Central memory CD8-positive, alpha-beta T cell (primary cell): ENCODE measurements around the gene THAP10.

ENCODE experiments used
- ATAC-seq: fragments of 150-1000 bp; cut with Tn5 transposase; replicated peaks from 2 replicates; pipeline ENCODE4 v1.10.0; 2022; ENCODE audit warnings: mild to moderate bottlenecking, moderate FRiP score, moderate number of reproducible peaks; ENCODE audit not compliant: poor library complexity, severe bottlenecking; ENCODE audit errors: extremely low read depth
- DNase-seq, 2 donors: peaks; one replicate each; pipeline ENCODE4 v3.0.0; 2021; ENCODE audit warnings: low spot score in 2 of 2
- H3K27ac Mint-ChIP-seq: one replicate; pipeline ENCODE4 v1.8.0; 2022; ENCODE audit warnings: low read depth, mild to moderate bottlenecking, moderate library complexity, mixed read lengths
- H3K27me3 Mint-ChIP-seq: one replicate; pipeline ENCODE4 v1.8.0; 2022; ENCODE audit warnings: mixed read lengths
- H3K36me3 Mint-ChIP-seq: one replicate; pipeline ENCODE4 v1.8.0; 2022; ENCODE audit warnings: mild to moderate bottlenecking, moderate library complexity, mixed read lengths; ENCODE audit not compliant: insufficient read depth
- H3K4me1 Mint-ChIP-seq: one replicate; pipeline ENCODE4 v1.8.0; 2022; ENCODE audit warnings: mixed read lengths
- H3K4me3 Mint-ChIP-seq: one replicate; pipeline ENCODE4 v1.8.0; 2022; ENCODE audit warnings: mild to moderate bottlenecking, moderate library complexity, mixed read lengths
- H3K9me3 Mint-ChIP-seq: one replicate; pipeline ENCODE4 v1.8.0; 2022; ENCODE audit warnings: mixed read lengths

Gene THAP10

GRCh38 chr15:70835415-70835814 lies 56.8 kb downstream of the THAP10 start:
- H3K4me3 Mint-ChIP-seq: no peak overlapping the region
- H3K27ac Mint-ChIP-seq: no peak overlapping the region
- H3K9me3 Mint-ChIP-seq: no peaks in the 10 kb centered on the region
- H3K4me1 Mint-ChIP-seq: no peaks in the 10 kb centered on the region
- ATAC-seq (no peak), DNase-seq (no peak)
- H3K27me3 Mint-ChIP-seq: peaks cover 9% of the 10 kb centered on the region
- H3K36me3 Mint-ChIP-seq: no peaks in the 10 kb centered on the region

GRCh38 chr15:70834999-70835398 lies 57.2 kb downstream of the THAP10 start:
- DNase-seq (no peak), ATAC-seq (no peak)
- H3K27me3 Mint-ChIP-seq: peaks cover 9% of the 10 kb centered on the region
- no peak overlapping the region for H3K4me3 Mint-ChIP-seq
- H3K9me3 Mint-ChIP-seq: no peaks in the 10 kb centered on the region
- H3K4me1 Mint-ChIP-seq: no peaks in the 10 kb centered on the region
- H3K27ac Mint-ChIP-seq: no peak overlapping the region
- H3K36me3 Mint-ChIP-seq: no peaks in the 10 kb centered on the region

- DNase-seq: no peak
- H3K4me3 Mint-ChIP-seq: no peak overlapping the region
These were observed 58.1 kb downstream of the THAP10 start for GRCh38 chr15:70833861-70834765.

GRCh38 chr15:70833422-70833821 lies 58.8 kb downstream of the THAP10 start:
- no peak overlapping the region for H3K4me3 Mint-ChIP-seq
- H3K27me3 Mint-ChIP-seq: peaks cover 9% of the 10 kb centered on the region
- no peak overlapping the region for H3K27ac Mint-ChIP-seq
- H3K9me3 Mint-ChIP-seq: no peaks in the 10 kb centered on the region
- H3K4me1 Mint-ChIP-seq: no peaks in the 10 kb centered on the region
- no peak for ATAC-seq
- no peaks in the 10 kb centered on the region for H3K36me3 Mint-ChIP-seq
- no peak for DNase-seq

More at GRCh38 chr15:70833861-70834765, 58.1 kb downstream of the THAP10 start:
- ATAC-seq: no peak
- Mint-ChIP-seq H3K27me3 (peaks cover 9% of the 10 kb centered on the region), H3K27ac (no peak overlapping the region), H3K9me3 (no peaks in the 10 kb centered on the region), H3K4me1 (no peaks in the 10 kb centered on the region), H3K36me3 (no peaks in the 10 kb centered on the region)

- Mint-ChIP-seq H3K27me3 (peaks cover 18% of the 10 kb centered on the region), H3K4me3 (no peak overlapping the region), H3K9me3 (no peaks in the 10 kb centered on the region), H3K27ac (no peak overlapping the region), H3K36me3 (no peaks in the 10 kb centered on the region), H3K4me1 (no peaks in the 10 kb centered on the region)
- no peak for ATAC-seq
- DNase-seq: no peak
These were observed 60.1 kb downstream of the THAP10 start for GRCh38 chr15:70832176-70832575.
